ENCODE data around the gene ZBED1.
"Not testable (repeated sequence)": the region's sequence is repeated elsewhere in the genome, so short reads cannot be mapped to it uniquely, and the experiment has no call there.

ZBED1 gene

DNA sequence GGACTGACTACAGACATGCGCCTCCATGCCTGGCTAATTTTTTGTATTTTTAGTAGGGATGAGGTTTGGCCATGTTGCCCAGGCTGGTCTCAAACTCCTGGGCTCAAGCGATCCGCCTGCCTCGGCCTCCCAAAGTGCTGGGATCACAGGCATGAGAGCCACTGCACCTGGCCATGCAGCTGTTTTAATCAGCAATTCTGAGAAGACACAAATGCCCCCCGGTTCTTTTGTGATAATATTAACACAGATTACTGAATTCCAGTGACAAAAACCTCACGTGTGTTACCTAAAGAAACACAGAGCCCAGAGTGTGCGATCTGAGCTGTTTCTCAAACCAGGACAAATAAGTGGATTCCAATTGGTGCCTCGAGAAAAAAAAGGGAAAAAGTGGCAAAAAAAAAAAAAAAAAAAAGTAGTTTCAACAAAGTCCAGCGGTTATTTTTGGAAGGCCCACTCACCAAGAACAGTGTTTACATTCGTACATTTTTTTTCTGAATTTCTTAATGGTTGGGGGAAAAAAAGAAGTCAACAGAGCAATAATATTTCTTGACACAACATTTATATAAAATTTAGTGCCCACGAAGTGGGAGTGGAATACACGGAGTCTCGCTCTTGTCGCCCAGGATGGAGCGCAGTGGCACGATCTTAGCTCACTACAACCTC, 17.2 kb downstream of the ZBED1 start:
- no peak overlapping the region for H3K9ac ChIP-seq (ENCODE audit: low read depth, low read length)
- 0 out of 2 replicates have a peak, but pooled peaks cover 7% of the 10 kb centered on the region for H3K4me1 ChIP-seq (ENCODE audit: insufficient read depth, low read length)

GRCh38 chrX:2481597-2481996, 19.2 kb downstream of the ZBED1 start:
- H3K4me1 ChIP-seq (ENCODE audit: insufficient read depth, low read length); H3K36me3 ChIP-seq (ENCODE audit: insufficient read depth, low read length); H3K9me3 ChIP-seq (ENCODE audit: control insufficient read depth, insufficient read depth, low read length); H3K9ac ChIP-seq (ENCODE audit: low read depth, low read length): not testable (repeated sequence)

More for the DNA sequence above, 17.2 kb downstream of the ZBED1 start:
- Histone ChIP-seq H3K9me3 (ENCODE audit: control insufficient read depth, insufficient read depth, low read length) (no peaks in the 10 kb centered on the region), H3K36me3 (ENCODE audit: insufficient read depth, low read length) (peaks cover 7% of the 10 kb centered on the region)

- not testable (repeated sequence) for H3K36me3 ChIP-seq (ENCODE audit: insufficient read depth, low read length); H3K4me1 ChIP-seq (ENCODE audit: insufficient read depth, low read length); H3K9ac ChIP-seq (ENCODE audit: low read depth, low read length); H3K9me3 ChIP-seq (ENCODE audit: control insufficient read depth, insufficient read depth, low read length)
These were observed 20.8 kb downstream of the ZBED1 start for GRCh38 chrX:2479982-2480381.

DNA sequence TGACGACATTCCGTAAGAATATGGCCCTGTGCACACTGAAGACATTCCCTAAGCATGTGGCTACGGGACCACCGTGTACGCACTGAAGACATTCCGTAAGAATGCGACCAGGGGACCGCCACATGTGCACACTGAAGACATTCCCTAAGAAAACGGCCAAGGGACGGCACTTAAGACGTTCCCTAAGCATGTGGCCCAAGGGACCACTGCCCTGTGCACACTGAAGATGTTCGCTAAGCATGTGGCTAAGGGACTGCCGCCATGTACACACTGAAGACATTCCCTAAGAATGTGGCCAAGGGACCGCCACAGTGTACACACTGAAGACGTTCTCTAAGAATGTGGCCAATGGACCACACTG, 21.4 kb downstream of the ZBED1 start:
- no peaks in the 10 kb centered on the region for H3K4me1 ChIP-seq (ENCODE audit: insufficient read depth, low read length)
- H3K9ac ChIP-seq (ENCODE audit: low read depth, low read length): no peak overlapping the region
- no peaks in the 10 kb centered on the region for H3K9me3 ChIP-seq (ENCODE audit: control insufficient read depth, insufficient read depth, low read length)
- no peaks in the 10 kb centered on the region for H3K36me3 ChIP-seq (ENCODE audit: insufficient read depth, low read length)

- Histone ChIP-seq H3K36me3 (ENCODE audit: insufficient read depth, low read length) (no peaks in the 10 kb centered on the region), H3K9me3 (ENCODE audit: control insufficient read depth, insufficient read depth, low read length) (no peaks in the 10 kb centered on the region), H3K9ac (ENCODE audit: low read depth, low read length) (no peak overlapping the region), H3K4me1 (ENCODE audit: insufficient read depth, low read length) (no peaks in the 10 kb centered on the region; the same call in 1 of the 2 replicates)
These were observed 22.0 kb downstream of the ZBED1 start for GRCh38 chrX:2478546-2479419.

DNA sequence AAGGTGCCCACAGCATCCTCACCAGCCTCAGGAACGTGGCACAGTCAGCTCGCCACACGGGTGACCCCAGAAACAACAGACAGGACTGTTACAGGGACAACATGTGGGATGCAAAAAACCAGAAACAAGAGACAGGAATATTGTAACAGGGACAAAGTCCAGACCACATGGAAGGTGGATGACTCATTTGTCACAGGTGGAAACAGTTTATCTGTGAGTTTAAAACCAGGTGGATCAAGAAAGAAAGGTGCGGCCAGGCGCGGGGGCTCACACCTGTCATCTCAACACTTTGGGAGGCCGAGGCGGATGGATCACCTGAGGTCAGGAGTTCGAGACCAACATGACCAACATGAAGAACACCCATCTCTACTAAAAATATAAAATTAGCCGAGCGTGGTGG, 23.5 kb downstream of the ZBED1 start:
- not testable (repeated sequence) for H3K9me3 ChIP-seq (ENCODE audit: control insufficient read depth, insufficient read depth, low read length); H3K4me1 ChIP-seq (ENCODE audit: insufficient read depth, low read length); H3K36me3 ChIP-seq (ENCODE audit: insufficient read depth, low read length); H3K9ac ChIP-seq (ENCODE audit: low read depth, low read length)

DNA sequence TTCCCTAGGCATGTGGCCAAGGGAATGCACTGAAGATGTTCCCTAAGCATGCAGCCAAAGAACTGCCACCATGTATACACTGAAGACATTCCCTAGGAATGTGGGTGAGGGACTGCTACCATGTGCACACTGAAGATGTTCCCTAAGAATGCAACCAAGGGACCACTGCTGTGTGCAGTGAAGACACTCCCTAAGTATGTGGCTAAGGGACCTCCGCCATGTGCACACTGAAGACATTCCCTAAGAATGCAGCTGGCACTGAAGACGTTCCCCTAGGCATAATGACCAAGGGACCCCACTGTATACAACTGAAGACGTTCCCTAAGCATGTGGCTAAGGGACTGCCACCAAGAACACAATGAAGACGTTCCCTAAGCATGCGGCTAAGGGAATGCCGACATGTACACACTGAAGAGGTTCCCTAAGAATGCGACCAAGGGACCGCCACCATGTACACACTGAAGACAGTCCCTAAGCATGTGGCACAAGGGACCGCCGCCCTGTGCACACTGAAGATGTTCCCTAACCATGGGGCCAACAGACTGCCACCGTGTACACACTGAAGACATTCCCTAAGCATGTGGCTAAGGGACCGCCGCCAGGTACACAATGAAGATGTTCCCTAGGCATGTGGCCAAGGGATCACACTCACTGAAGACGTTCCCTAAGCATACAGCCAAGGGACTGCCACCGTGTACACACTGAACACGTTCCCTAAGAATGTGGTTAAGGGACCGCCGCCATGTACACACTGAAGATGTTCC, 25.6 kb downstream of the ZBED1 start:
- no peaks in the 10 kb centered on the region; the same call in 1 of the 2 replicates for H3K4me1 ChIP-seq (ENCODE audit: insufficient read depth, low read length)
- H3K9ac ChIP-seq (ENCODE audit: low read depth, low read length): no peak overlapping the region
- no peaks in the 10 kb centered on the region for H3K36me3 ChIP-seq (ENCODE audit: insufficient read depth, low read length)
- no peaks in the 10 kb centered on the region for H3K9me3 ChIP-seq (ENCODE audit: control insufficient read depth, insufficient read depth, low read length)

DNA sequence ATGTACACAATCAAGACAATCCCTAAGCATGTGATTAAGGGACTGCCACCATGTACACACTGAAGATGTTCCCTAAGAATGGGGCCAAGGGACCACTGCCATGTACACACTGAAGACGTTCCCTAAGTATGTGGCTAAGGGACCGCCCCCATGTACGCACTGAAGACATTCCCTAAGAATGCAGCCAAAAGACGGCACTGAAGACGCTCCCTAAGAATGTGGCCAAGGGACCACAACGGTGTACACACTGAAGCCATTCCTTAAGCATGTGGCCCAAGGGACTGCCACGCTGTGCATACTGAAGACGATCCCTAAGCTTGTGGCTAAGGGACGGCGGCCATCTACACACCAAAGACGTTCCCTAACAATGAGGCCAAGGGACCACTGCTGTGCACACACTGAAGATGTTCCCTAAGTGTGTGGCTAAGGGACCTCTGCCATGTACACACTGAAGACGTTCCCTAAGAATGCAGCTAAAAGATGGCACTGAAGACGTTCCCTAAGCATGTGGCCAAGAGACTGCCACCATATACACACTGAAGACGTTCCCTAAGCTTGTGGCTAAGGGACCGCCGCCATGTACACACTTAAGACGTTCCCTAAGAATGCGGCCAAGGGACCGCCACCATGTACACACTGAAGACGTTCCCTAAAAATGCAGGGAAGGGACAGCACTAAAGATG, 26.4 kb downstream of the ZBED1 start:
- no peaks in the 10 kb centered on the region; the same call in 1 of the 2 replicates for H3K4me1 ChIP-seq (ENCODE audit: insufficient read depth, low read length)
- no peaks in the 10 kb centered on the region for H3K9me3 ChIP-seq (ENCODE audit: control insufficient read depth, insufficient read depth, low read length)
- H3K36me3 ChIP-seq (ENCODE audit: insufficient read depth, low read length): no peaks in the 10 kb centered on the region
- H3K9ac ChIP-seq (ENCODE audit: low read depth, low read length): no peak overlapping the region

DNA sequence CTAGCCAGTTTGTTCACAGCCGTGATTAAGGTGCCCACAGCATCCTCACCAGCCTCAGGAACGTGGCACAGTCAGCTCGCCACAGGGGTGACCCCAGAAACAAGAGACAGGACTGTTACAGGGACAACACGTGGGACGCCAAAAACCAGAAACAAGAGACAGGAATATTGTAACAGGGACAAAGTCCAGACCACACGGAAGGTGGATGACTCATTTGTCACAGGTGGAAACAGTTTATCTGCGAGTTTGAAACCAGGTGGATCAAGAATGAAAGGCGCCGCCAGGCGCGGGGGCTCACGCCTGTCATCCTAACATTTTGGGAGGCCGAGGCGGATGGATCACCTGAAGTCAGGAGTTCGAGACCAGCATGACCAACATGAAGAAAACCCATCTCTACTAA, 27.7 kb downstream of the ZBED1 start:
- H3K9ac ChIP-seq (ENCODE audit: low read depth, low read length); H3K36me3 ChIP-seq (ENCODE audit: insufficient read depth, low read length); H3K4me1 ChIP-seq (ENCODE audit: insufficient read depth, low read length); H3K9me3 ChIP-seq (ENCODE audit: control insufficient read depth, insufficient read depth, low read length): not testable (repeated sequence)

DNA sequence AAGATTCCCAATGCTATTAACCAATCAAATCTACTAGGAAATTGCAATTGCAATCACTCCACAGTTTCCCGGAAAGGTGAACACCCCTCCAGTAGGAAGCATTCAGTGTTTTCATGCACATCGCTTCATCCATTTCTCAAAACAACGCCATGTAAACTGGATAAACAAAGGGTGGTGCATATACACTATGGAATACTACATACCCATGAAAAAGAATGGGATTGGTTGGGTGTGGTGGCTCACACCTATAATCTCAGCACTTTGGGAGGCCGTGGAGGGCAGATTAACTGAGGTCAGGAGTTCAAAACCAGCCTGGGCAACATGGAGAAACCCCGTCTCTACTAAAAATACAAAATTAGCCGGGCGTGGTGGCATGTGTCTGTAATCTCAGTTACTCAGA, 29.1 kb downstream of the ZBED1 start:
- Histone ChIP-seq H3K36me3 (ENCODE audit: insufficient read depth, low read length) (no peaks in the 10 kb centered on the region), H3K9me3 (ENCODE audit: control insufficient read depth, insufficient read depth, low read length) (peaks cover 2% of the 10 kb centered on the region; the same call in 1 of the 2 replicates), H3K4me1 (ENCODE audit: insufficient read depth, low read length) (no peaks in the 10 kb centered on the region; the same call in 1 of the 2 replicates), H3K9ac (ENCODE audit: low read depth, low read length) (no peak overlapping the region)

- not testable (repeated sequence) for H3K36me3 ChIP-seq (ENCODE audit: insufficient read depth, low read length); H3K9ac ChIP-seq (ENCODE audit: low read depth, low read length); H3K9me3 ChIP-seq (ENCODE audit: control insufficient read depth, insufficient read depth, low read length); H3K4me1 ChIP-seq (ENCODE audit: insufficient read depth, low read length)
These were observed 29.6 kb downstream of the ZBED1 start for GRCh38 chrX:2471126-2471525.

DNA sequence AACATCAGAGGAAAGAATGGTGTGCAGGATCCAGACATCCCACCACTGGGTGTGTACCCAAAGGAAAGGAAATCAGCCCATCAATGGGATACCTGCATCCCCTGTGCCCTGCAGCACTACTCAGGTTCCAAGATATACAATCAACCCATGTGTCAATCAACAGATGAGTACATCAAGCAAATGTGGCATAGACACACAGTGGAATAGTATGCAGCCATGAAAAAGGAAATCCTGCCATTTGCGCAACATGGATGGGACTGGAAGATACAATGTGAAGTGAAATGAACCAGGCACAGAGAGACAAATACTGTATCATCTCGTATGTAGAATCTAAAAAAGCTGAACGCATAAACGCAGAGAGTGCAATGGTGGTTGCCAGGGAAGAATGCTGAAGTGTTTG, 30.9 kb downstream of the ZBED1 start:
- H3K4me1 ChIP-seq (ENCODE audit: insufficient read depth, low read length); H3K9me3 ChIP-seq (ENCODE audit: control insufficient read depth, insufficient read depth, low read length); H3K36me3 ChIP-seq (ENCODE audit: insufficient read depth, low read length); H3K9ac ChIP-seq (ENCODE audit: low read depth, low read length): not testable (repeated sequence)

GRCh38 chrX:2469196-2469685, 31.5 kb downstream of the ZBED1 start:
- Histone ChIP-seq H3K9me3 (ENCODE audit: control insufficient read depth, insufficient read depth, low read length) (peaks cover 2% of the 10 kb centered on the region; the same call in 1 of the 2 replicates), H3K36me3 (ENCODE audit: insufficient read depth, low read length) (no peaks in the 10 kb centered on the region), H3K9ac (ENCODE audit: low read depth, low read length) (no peak overlapping the region), H3K4me1 (ENCODE audit: insufficient read depth, low read length) (no peaks in the 10 kb centered on the region; the same call in 1 of the 2 replicates)

Data from ES-I3 (cell line).